Measurements from ENCODE around the gene GJA3. TPM values are rescaled to one million over a fixed set of nuclear protein-coding genes. Genes with fewer than 3 reads are reported as not detected.

Gene GJA3
- total RNA-seq (2014; rRNA removed; shearing (Covaris generic); ENCODE audit: low replicate concordance): 2.3 and 3.3 TPM in 2 replicates

GRCh38 chr13:20160306-20161274, at the start of gene GJA3:
TSS of gene GJA3 (minus strand) at chr13:20161052. CDS start at chr13:20143288, 17,764 bp downstream.
- Histone ChIP-seq H3K27me3 (no peaks in the 10 kb centered on the region), H3K9me3 (no peaks in the 10 kb centered on the region), H3K36me3 (no peaks in the 10 kb centered on the region), H3K4me3 (peak within 1 kb of the TSS; percentile 56)
- DNase-seq: peak; percentile 81

DNA sequence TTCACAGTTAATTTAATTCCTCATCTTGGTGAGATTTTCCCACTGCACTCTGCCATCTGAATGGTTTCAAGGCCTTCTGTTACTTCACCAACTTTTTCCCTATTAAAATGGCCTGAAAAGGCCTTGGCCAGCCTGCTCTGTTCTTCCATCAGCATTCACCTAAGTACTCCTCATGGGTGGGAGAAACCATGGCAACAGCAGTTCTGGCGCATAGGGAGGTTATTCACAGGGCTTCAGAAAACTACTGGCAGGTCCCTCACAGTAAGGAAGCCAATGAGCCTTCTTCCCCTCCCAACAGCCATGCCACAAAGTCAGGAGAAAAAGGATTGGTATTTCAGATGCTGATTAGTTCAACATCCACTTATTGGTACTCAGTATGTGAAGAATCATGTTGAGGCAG, 49.1 kb upstream of the GJA3 start:
- no peaks in the 10 kb centered on the region for H3K36me3 ChIP-seq
- no peak for DNase-seq
- H3K27me3 ChIP-seq: peaks cover 2% of the 10 kb centered on the region; the same call in 1 of the 2 replicates
- H3K4me3 ChIP-seq: no peak overlapping the region
- H3K9me3 ChIP-seq: no peaks in the 10 kb centered on the region

GRCh38 chr13:20206698-20207235, 45.9 kb upstream of the GJA3 start:
- H3K36me3 ChIP-seq: no peaks in the 10 kb centered on the region
- H3K4me3 ChIP-seq: no peak overlapping the region
- H3K9me3 ChIP-seq: peaks cover 4% of the 10 kb centered on the region; the same call in 1 of the 2 replicates
- no peak for DNase-seq
- no peaks in the 10 kb centered on the region for H3K27me3 ChIP-seq

GRCh38 chr13:20206065-20206697, 45.3 kb upstream of the GJA3 start:
- H3K4me3 ChIP-seq: no peak overlapping the region
- no peaks in the 10 kb centered on the region for H3K27me3 ChIP-seq
- peaks cover 9% of the 10 kb centered on the region; the same call in 1 of the 2 replicates for H3K9me3 ChIP-seq
- DNase-seq: no peak
- no peaks in the 10 kb centered on the region for H3K36me3 ChIP-seq

- H3K4me3 ChIP-seq: no peak overlapping the region
- peaks cover 33% of the 10 kb centered on the region for H3K27me3 ChIP-seq
These were observed 37.9 kb upstream of the GJA3 start for GRCh38 chr13:20198781-20199180.

GRCh38 chr13:20197361-20197834, 36.5 kb upstream of the GJA3 start:
- peaks cover 41% of the 10 kb centered on the region for H3K27me3 ChIP-seq
- H3K36me3 ChIP-seq: no peaks in the 10 kb centered on the region
- no peak for DNase-seq
- H3K9me3 ChIP-seq: peaks cover 7% of the 10 kb centered on the region; the same call in 1 of the 2 replicates
- H3K4me3 ChIP-seq: no peak overlapping the region

More at GRCh38 chr13:20198781-20199180, 37.9 kb upstream of the GJA3 start:
- Histone ChIP-seq H3K9me3 (peaks cover 9% of the 10 kb centered on the region; the same call in 1 of the 2 replicates), H3K36me3 (no peaks in the 10 kb centered on the region)
- DNase-seq: no peak

- peaks cover 41% of the 10 kb centered on the region for H3K27me3 ChIP-seq
- no peaks in the 10 kb centered on the region for H3K36me3 ChIP-seq
- H3K9me3 ChIP-seq: no peaks in the 10 kb centered on the region
- no peak for DNase-seq
- no peak overlapping the region for H3K4me3 ChIP-seq
These were observed 34.9 kb upstream of the GJA3 start for GRCh38 chr13:20195801-20196200.

- Histone ChIP-seq H3K27me3 (peaks cover 41% of the 10 kb centered on the region), H3K4me3 (no peak overlapping the region), H3K36me3 (no peaks in the 10 kb centered on the region), H3K9me3 (no peaks in the 10 kb centered on the region)
- no peak for DNase-seq
These were observed 33.2 kb upstream of the GJA3 start for GRCh38 chr13:20193907-20194631.

GRCh38 chr13:20193162-20193906, 32.5 kb upstream of the GJA3 start:
- no peak for DNase-seq
- peaks cover 41% of the 10 kb centered on the region for H3K27me3 ChIP-seq
- peak overlapping the region; percentile 40 for H3K4me3 ChIP-seq
- no peaks in the 10 kb centered on the region for H3K9me3 ChIP-seq
- no peaks in the 10 kb centered on the region for H3K36me3 ChIP-seq

GRCh38 chr13:20192836-20193161, 31.9 kb upstream of the GJA3 start, which contains the start of gene GJB2:
TSS of gene GJB2 (minus strand) at chr13:20192938. CDS start at chr13:20189581, 3,357 bp downstream.
- H3K9me3 ChIP-seq: no peaks in the 10 kb centered on the region
- H3K36me3 ChIP-seq: no peaks in the 10 kb centered on the region
- H3K27me3 ChIP-seq: peaks cover 41% of the 10 kb centered on the region
- DNase-seq: no peak
- peak within 1 kb of the TSS; percentile 40 for H3K4me3 ChIP-seq

- H3K9me3 ChIP-seq: no peaks in the 10 kb centered on the region
- H3K4me3 ChIP-seq: peak overlapping the region; percentile 40
- no peak for DNase-seq
- no peaks in the 10 kb centered on the region for H3K36me3 ChIP-seq
- H3K27me3 ChIP-seq: peaks cover 41% of the 10 kb centered on the region
These were observed 31.4 kb upstream of the GJA3 start for GRCh38 chr13:20192158-20192835.

DNA sequence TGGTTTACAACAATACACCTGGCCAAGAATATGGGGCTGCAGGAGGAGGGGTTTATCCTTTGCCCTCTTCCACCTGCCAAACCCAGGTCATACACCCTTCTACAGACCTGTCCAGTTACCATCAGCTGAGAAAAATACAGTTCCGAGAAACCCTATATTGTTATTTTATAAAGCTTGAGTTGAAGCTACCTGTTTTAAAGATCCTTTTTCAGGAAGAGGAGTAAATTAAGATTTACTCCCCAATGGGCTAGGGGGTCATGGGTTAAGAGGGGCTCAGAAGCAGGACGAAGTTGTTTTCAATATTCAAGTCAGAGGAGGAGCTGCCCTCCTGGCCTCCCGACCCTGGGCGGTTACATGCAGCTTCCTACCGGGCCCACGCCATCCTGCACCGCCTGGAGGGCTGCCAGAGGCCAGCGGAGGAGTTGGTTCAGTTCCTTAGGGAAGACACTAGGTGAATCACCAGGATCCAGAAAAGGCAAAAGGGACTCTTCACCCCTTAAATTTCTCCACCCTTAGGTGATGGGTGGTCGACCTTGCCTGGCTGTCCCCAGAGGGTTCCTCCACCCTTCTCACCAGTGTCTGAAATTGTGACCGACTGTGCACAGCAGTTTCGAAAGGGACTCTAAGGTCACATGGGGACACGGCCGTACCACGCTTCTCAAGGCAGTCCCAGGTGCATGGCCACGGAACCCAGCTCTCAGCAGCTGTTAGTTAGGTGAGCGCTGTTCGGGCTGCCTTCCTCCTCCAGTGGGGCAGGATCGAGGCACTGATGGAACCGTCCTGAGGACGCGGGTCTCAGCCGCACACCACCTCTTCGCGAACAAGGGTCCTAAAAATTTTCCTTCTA, 30.7 kb upstream of the GJA3 start:
- no peaks in the 10 kb centered on the region for H3K36me3 ChIP-seq
- H3K4me3 ChIP-seq: no peak overlapping the region; the same call in 1 of the 2 replicates
- DNase-seq: no peak
- H3K9me3 ChIP-seq: no peaks in the 10 kb centered on the region
- H3K27me3 ChIP-seq: peaks cover 36% of the 10 kb centered on the region

GRCh38 chr13:20190481-20191310, 29.8 kb upstream of the GJA3 start:
- Histone ChIP-seq H3K4me3 (no peak overlapping the region), H3K27me3 (peaks cover 27% of the 10 kb centered on the region)
- DNase-seq: peak; percentile 81

DNA sequence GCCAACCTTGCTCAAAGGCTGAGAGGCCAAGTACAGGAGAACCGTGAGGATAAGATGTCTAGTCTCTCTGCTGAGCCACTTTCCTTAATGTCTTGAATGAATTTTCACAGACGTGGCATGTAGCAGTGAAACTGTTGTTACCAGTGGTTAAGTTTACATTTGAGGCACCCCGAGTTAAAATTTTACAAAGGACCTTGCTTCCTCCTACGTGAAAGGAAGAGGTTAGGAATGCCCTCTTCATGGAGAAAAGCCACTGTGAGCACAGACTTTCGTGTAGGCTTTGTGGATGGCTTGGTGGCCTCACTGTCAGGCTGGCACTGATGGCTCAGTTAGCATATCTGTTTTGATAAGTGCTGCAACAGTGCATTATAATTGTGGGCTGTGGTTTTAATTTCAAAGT, 29.2 kb upstream of the GJA3 start:
- peaks cover 21% of the 10 kb centered on the region for H3K27me3 ChIP-seq
- no peaks in the 10 kb centered on the region for H3K9me3 ChIP-seq
- DNase-seq: no peak
- H3K4me3 ChIP-seq: no peak overlapping the region
- no peaks in the 10 kb centered on the region for H3K36me3 ChIP-seq

More at GRCh38 chr13:20190481-20191310, 29.8 kb upstream of the GJA3 start:
- H3K9me3 ChIP-seq: no peaks in the 10 kb centered on the region
- H3K36me3 ChIP-seq: no peaks in the 10 kb centered on the region

All from MG63 (cell line).